22Rv1 (cell line): ENCODE results near the gene DMD.

Source experiments
- CTCF ChIP-seq: fragments of 450-650 bp; IDR thresholded peaks from 2 replicates; pipeline ENCODE4 v1.5.1; 2017; ENCODE audit warnings: mild to moderate bottlenecking
- ZFX ChIP-seq: fragments of 450-650 bp; IDR thresholded peaks from 2 replicates; pipeline ENCODE4 v1.6.1; 2017; ENCODE audit warnings: antibody characterized with exemption, borderline replicate concordance

GRCh38 chrX:32867781-32868523 is 343.4 kb downstream of the DMD start:
- TF ChIP-seq CTCF = no peak
- TF ChIP-seq ZFX = no peak
